Sigmoid colon (tissue), 7 donors: ENCODE measurements around the gene RNASEL. TPM values are rescaled to one million over a fixed set of nuclear protein-coding genes. Genes with fewer than 3 reads are reported as not detected.
"Not testable (repeated sequence)": the region's sequence is repeated elsewhere in the genome, so short reads cannot be mapped to it uniquely, and the experiment has no call there.

Experiments used
- DNase-seq: peaks from one replicate; pipeline ENCODE4 v3.0.0-alpha.2; 2019
- H3K27ac ChIP-seq, 4 donors: fragments of 200-600 bp; sonication (generic); one replicate each; pipeline ENCODE4 v1.5.1; 2016 to 2019; ENCODE audit warnings: mild to moderate bottlenecking in 1 of 4
- H3K27me3 ChIP-seq, 3 donors: fragments of 200-600 bp; sonication (generic); one replicate each; pipeline ENCODE4 v1.5.1; 2019; ENCODE audit warnings: mild to moderate bottlenecking in 1 of 3
- H3K36me3 ChIP-seq, 4 donors: fragments of 200-600 bp; sonication (generic); one replicate each; pipeline ENCODE4 v1.5.1; 2016 to 2019
- H3K4me1 ChIP-seq, 4 donors: fragments of 200-600 bp; sonication (generic); one replicate each; pipeline ENCODE4 v1.5.1; 2017 to 2019
- H3K4me3 ChIP-seq, 4 donors: fragments of 200-600 bp; sonication (generic); one replicate each; pipeline ENCODE4 v1.5.1; 2017 to 2019; ENCODE audit warnings: mild to moderate bottlenecking in 2 of 4, moderate library complexity in 1 of 4
- H3K9me3 ChIP-seq, 4 donors: fragments of 200-600 bp in 3 of 4; sonication (generic) in 3 of 4; one replicate each; pipeline versions ENCODE4 v1.5.1 to v1.6.1; 2013 to 2019
- CTCF ChIP-seq, 4 experiments: fragments of 450-650 bp in 3 of 4; fragments of 200-600 bp in 1 of 4; IDR thresholded peaks; one replicate each; pipeline ENCODE4 v1.5.1; 2016 to 2019; ENCODE audit warnings: antibody characterized with exemption in 4 of 4, mild to moderate bottlenecking in 3 of 4, moderate library complexity in 2 of 4
- EP300 ChIP-seq, 4 donors: sonication (generic); formaldehyde crosslinking; IDR thresholded peaks; one replicate each; pipeline ENCODE4 v1.6.1; 2017; ENCODE audit warnings: antibody characterized with exemption in 4 of 4
- POLR2A ChIP-seq, 2 donors: fragments of 450-650 bp; IDR thresholded peaks; one replicate each; pipeline ENCODE4 v1.6.1; 2016; ENCODE audit warnings: antibody characterized with exemption in 2 of 2, mild to moderate bottlenecking in 2 of 2, moderate library complexity in 2 of 2
- POLR2AphosphoS5 ChIP-seq, 4 donors: sonication (generic); formaldehyde crosslinking; IDR thresholded peaks; one replicate each; pipeline ENCODE4 v1.6.1; 2017; ENCODE audit warnings: antibody characterized with exemption in 4 of 4
- WGBS, 2 donors: extraction: QIAGEN DNeasy Blood & Tissue Kit; methylation state at CpG; one replicate each; pipeline ENCODE4 v1.1.7; 2013; 5-methylcytosine and 5-hydroxymethylcytosine counted together
- intact Hi-C: fragments of 100-400 bp; cut with DNase I; formaldehyde crosslinking; loops from one replicate; pipeline ENCODE4 v1.15.1; 2023
- polyA plus RNA-seq, 3 donors: library from polyadenylated mRNA; stranded (reverse); fragments of 200-250 nt; gene quantifications; one replicate each; pipeline ENCODE4 v1.2.3, GENCODE V29; 2013
- total RNA-seq, 4 donors: library from RNA; depleted of rRNA; stranded (reverse); fragments of >200 nt; gene quantifications; one replicate each; pipeline ENCODE4 v1.1.0, GENCODE V29; 2016
- donor health status: healthy with polysubstance abuse.
- donor health status: Bipolar disorder and iron deficiency.
- donor health status: healthy.

The RNASEL gene
- total and polyA plus RNA-seq, 7 donors: 6.0 to 10.0 (median 7.4) TPM

GRCh38 chr1:182549811-182550210 is 39.2 kb downstream of the RNASEL start:
- intact Hi-C loops: no loop called here
- no peak for DNase-seq
- H3K4me3 ChIP-seq: no peak overlapping the region
- H3K4me1 ChIP-seq: no peaks in the 10 kb centered on the region
- no peak overlapping the region for H3K27ac ChIP-seq
- no peaks in the 10 kb centered on the region for H3K36me3 ChIP-seq
- WGBS, 2 donors: 25 to 55% methylated on average over 1 of the region's 1 CpG
- H3K9me3 ChIP-seq: peaks cover 0 to 7% (median 2%) of the 10 kb centered on the region in 4 donors
- no peaks in the 10 kb centered on the region for H3K27me3 ChIP-seq
- TF ChIP-seq POLR2AphosphoS5 (IDR thresholded peaks at IDR 0.05): no peak
- TF ChIP-seq POLR2A (IDR thresholded peaks at IDR 0.05): no peak
- no peak for TF ChIP-seq EP300 (IDR thresholded peaks at IDR 0.05)
- no peak for TF ChIP-seq CTCF (IDR thresholded peaks at IDR 0.05)

- intact Hi-C loops: no loop called here
- Histone ChIP-seq H3K9me3 (peaks cover 0 to 7% (median 2%) of the 10 kb centered on the region in 4 donors), H3K27ac (no peak overlapping the region), H3K27me3 (no peaks in the 10 kb centered on the region), H3K4me1 (no peaks in the 10 kb centered on the region), H3K36me3 (no peaks in the 10 kb centered on the region), H3K4me3 (no peak overlapping the region)
- DNase-seq: no peak
- no peak for TF ChIP-seq CTCF (IDR thresholded peaks at IDR 0.05)
- no peak for TF ChIP-seq EP300 (IDR thresholded peaks at IDR 0.05)
- no peak for TF ChIP-seq POLR2A (IDR thresholded peaks at IDR 0.05)
- no peak for TF ChIP-seq POLR2AphosphoS5 (IDR thresholded peaks at IDR 0.05)
Measured at GRCh38 chr1:182549346-182549745, 39.7 kb downstream of the RNASEL start.

GRCh38 chr1:182533896-182534295 is 55.2 kb downstream of the RNASEL start:
- 91 to 98% methylated on average over 2 of the region's 2 CpGs for WGBS, 2 donors
- no peak for TF ChIP-seq CTCF (IDR thresholded peaks at IDR 0.05)
- no peak for TF ChIP-seq POLR2A (IDR thresholded peaks at IDR 0.05)
- TF ChIP-seq EP300 (IDR thresholded peaks at IDR 0.05): no peak
- TF ChIP-seq POLR2AphosphoS5 (IDR thresholded peaks at IDR 0.05): no peak

GRCh38 chr1:182528206-182528605 is 60.9 kb downstream of the RNASEL start:
- 23 to 73% methylated on average over 5 of the region's 5 CpGs for WGBS, 2 donors
- not testable (repeated sequence) for H3K27ac ChIP-seq

More at GRCh38 chr1:182533896-182534295, 55.2 kb downstream of the RNASEL start:
- DNase-seq: no peak
- no peaks in the 10 kb centered on the region for H3K9me3 ChIP-seq
- H3K4me1 ChIP-seq: no peaks in the 10 kb centered on the region
- intact Hi-C loops: no loop called here
- no peak overlapping the region for H3K27ac ChIP-seq
- H3K36me3 ChIP-seq: no peaks in the 10 kb centered on the region
- no peak overlapping the region for H3K4me3 ChIP-seq
- H3K27me3 ChIP-seq: no peaks in the 10 kb centered on the region

GRCh38 chr1:182527680-182528079 is 61.4 kb downstream of the RNASEL start:
- Histone ChIP-seq H3K27ac (no peak overlapping the region), H3K36me3 (no peaks in the 10 kb centered on the region), H3K27me3 (no peaks in the 10 kb centered on the region), H3K4me3 (no peak overlapping the region), H3K9me3 (peaks cover 0 to 5% (median 2%) of the 10 kb centered on the region in 4 donors), H3K4me1 (no peaks in the 10 kb centered on the region)
- 90 to 97% methylated on average over 2 of the region's 2 CpGs for WGBS, 2 donors
- DNase-seq: no peak
- TF ChIP-seq EP300 (IDR thresholded peaks at IDR 0.05) (no peak), POLR2AphosphoS5 (IDR thresholded peaks at IDR 0.05) (no peak), POLR2A (IDR thresholded peaks at IDR 0.05) (no peak)
- intact Hi-C loops: no loop called here

More at GRCh38 chr1:182528206-182528605, 60.9 kb downstream of the RNASEL start:
- H3K27me3 ChIP-seq, H3K4me3 ChIP-seq, DNase-seq, intact Hi-C loops, H3K9me3 ChIP-seq, H3K36me3 ChIP-seq, H3K4me1 ChIP-seq: not testable (repeated sequence)

- H3K36me3 ChIP-seq: no peaks in the 10 kb centered on the region
- intact Hi-C loops: no loop called here
Measured at GRCh38 chr1:182525342-182525741, 63.7 kb downstream of the RNASEL start.

More at GRCh38 chr1:182525342-182525741, 63.7 kb downstream of the RNASEL start:
- no peaks in the 10 kb centered on the region for H3K27me3 ChIP-seq
- no peak overlapping the region for H3K4me3 ChIP-seq
- DNase-seq: no peak
- TF ChIP-seq CTCF (IDR thresholded peaks at IDR 0.05): no peak
- TF ChIP-seq POLR2A (IDR thresholded peaks at IDR 0.05): no peak
- no peak for TF ChIP-seq EP300 (IDR thresholded peaks at IDR 0.05)
- no peak for TF ChIP-seq POLR2AphosphoS5 (IDR thresholded peaks at IDR 0.05)
- no peak overlapping the region for H3K27ac ChIP-seq
- H3K4me1 ChIP-seq: no peaks in the 10 kb centered on the region
- H3K9me3 ChIP-seq: peaks cover 0 to 5% (median 2%) of the 10 kb centered on the region in 4 donors
